HG02884 (cell line): ENCODE measurements around the gene HBA1.
"Not testable (repeated sequence)": the region's sequence is repeated elsewhere in the genome, so short reads cannot be mapped to it uniquely, and the experiment has no call there.

ENCODE experiments used
- ATAC-seq: cut with Tn5 transposase; IDR thresholded peaks from one replicate; pipeline ENCODE4 v1.9.1; 2021; ENCODE audit warnings: mild to moderate bottlenecking, moderate library complexity; ENCODE audit not compliant: unreplicated experiment

The HBA1 gene

DNA sequence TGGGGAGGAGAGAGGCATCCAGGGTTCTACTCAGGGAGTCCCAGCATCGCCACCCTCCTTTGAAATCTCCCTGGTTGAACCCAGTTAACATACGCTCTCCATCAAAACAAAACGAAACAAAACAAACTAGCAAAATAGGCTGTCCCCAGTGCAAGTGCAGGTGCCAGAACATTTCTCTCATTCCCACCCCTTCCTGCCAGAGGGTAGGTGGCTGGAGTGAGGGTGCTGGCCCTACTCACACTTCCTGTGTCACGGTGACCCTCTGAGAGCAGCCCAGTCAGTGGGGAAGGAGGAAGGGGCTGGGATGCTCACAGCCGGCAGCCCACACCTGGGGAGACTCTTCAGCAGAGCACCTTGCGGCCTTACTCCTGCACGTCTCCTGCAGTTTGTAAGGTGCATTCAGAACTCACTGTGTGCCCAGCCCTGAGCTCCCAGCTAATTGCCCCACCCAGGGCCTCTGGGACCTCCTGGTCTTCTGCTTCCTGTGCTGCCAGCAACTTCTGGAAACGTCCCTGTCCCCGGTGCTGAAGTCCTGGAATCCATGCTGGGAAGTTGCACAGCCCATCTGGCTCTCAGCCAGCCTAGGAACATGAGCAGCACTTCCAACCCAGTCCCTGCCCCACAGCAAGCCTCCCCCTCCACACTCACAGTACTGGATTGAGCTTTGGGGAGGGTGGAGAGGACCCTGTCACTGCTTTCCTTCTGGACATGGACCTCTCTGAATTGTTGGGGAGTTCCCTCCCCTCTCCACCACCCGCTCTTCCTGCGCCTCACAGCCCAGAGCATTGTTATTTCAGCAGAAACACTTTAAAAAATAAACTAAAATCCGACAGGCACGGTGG lies 2.3 kb upstream of the HBA1 start:
- ATAC-seq, result not testable (repeated sequence)

GRCh38 chr16:175011-175949 lies 1.2 kb upstream of the HBA1 start:
- no peak for ATAC-seq

DNA sequence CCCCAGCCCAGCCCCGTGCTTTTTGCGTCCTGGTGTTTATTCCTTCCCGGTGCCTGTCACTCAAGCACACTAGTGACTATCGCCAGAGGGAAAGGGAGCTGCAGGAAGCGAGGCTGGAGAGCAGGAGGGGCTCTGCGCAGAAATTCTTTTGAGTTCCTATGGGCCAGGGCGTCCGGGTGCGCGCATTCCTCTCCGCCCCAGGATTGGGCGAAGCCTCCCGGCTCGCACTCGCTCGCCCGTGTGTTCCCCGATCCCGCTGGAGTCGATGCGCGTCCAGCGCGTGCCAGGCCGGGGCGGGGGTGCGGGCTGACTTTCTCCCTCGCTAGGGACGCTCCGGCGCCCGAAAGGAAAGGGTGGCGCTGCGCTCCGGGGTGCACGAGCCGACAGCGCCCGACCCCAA lies 474 bp upstream of the HBA1 start:
- not testable (repeated sequence) for ATAC-seq

GRCh38 chr16:177394-177822 lies 928 bp downstream of the HBA1 start:
- no peak for ATAC-seq

- no peak for ATAC-seq
Observed at GRCh38 chr16:177981-178667, 1.6 kb downstream of the HBA1 start.

- no peak for ATAC-seq
Observed at GRCh38 chr16:178668-179015, 2.2 kb downstream of the HBA1 start.

GRCh38 chr16:179211-180092 lies 3.0 kb downstream of the HBA1 start:
- no peak for ATAC-seq

DNA sequence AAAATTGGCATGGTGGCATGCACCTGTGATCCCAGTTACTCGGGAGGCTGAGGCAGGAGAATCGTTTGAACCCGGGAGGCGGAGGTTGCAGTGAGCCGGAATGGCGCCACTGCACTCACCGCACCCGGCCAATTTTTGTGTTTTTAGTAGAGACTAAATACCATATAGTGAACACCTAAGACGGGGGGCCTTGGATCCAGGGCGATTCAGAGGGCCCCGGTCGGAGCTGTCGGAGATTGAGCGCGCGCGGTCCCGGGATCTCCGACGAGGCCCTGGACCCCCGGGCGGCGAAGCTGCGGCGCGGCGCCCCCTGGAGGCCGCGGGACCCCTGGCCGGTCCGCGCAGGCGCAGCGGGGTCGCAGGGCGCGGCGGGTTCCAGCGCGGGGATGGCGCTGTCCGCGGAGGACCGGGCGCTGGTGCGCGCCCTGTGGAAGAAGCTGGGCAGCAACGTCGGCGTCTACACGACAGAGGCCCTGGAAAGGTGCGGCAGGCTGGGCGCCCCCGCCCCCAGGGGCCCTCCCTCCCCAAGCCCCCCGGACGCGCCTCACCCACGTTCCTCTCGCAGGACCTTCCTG lies 3.7 kb downstream of the HBA1 start, which contains the start of gene HBQ1:
Gene HBQ1, plus strand, starts transcription at position 359 of the 575 bp plus-strand sequence. Its CDS starts 28 bp downstream, at position 387.
- ATAC-seq, result no peak

GRCh38 chr16:180681-181564 lies 4.4 kb downstream of the HBA1 start:
- no peak for ATAC-seq

DNA sequence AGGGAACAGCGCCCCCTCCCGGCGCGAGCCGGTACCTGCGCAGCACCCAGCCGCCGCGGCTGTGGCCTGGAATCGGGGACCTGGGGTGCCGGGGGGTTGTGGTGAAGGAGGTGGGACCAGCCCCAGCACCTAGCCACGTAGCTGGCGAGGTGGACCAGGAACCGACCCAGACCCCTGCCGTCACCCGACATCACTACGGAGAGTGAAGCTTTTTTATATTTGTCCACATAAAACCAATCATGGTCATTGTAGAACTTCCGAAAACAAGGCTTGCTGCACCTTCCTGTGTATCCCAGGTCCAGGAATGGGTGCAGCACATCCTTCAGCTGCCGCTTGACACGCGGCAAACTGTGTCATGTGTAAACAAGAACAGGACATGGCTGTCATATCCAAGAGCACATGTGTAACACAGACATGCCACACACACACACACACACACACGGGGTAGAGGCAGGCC lies 5.1 kb downstream of the HBA1 start:
- no peak for ATAC-seq

DNA sequence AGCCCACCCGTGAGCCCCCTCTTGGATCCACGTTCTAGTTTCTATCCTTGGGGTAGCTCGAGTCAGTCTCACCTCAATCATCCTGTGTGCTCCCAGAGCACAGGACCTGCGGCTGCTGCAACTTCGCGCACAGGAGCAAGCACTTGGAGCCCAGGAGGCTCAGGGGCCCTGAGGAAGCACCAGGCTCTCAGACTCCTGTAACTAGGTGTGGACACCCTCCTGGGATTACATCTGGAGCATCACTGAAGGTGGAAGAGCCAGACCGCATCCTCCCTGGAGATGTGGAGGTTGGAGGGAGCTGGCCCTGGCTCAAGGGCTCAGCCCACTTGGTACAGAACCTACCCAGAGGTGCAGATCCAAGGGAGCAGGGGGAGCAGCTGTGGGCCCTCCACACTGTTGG lies 6.5 kb downstream of the HBA1 start:
- ATAC-seq, result no peak

DNA sequence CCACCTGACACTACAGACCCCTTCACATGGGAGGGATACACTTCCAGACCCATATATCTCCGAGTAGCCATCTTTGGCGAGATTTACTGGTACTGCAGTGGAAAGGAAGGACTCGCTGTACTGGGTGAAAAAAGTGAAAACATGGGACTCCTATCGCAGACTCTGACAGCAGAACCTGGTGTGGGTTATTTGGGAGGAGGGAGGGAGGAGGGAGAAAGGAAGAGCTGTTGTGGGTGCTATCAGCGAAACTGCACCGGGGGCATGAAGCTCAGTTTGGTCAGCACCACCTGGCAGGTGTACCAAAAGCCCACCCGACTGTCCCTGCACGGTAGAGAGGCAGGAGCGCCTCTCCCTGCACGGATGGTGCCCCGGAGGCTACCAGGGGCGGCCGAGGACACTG lies 8.7 kb downstream of the HBA1 start:
- no peak for ATAC-seq

DNA sequence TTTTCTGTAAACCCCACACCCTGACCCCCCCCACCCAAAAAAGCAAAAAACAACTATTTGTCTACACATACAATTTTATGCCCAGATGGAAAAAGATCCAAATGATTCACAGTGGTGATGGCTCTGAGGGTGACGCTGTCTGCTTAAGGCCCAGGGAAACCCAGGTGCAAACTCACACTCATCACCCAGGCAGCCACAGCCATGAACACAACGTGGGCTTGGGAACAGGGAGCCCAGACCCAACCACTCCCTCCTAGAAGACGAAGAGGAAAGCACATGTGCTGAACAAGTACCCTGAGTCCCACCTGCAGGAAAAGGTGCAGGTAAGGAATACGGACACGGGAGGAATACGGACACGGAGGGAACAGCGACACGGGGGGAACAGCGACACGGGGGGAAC lies 9.2 kb downstream of the HBA1 start:
- ATAC-seq, result no peak

DNA sequence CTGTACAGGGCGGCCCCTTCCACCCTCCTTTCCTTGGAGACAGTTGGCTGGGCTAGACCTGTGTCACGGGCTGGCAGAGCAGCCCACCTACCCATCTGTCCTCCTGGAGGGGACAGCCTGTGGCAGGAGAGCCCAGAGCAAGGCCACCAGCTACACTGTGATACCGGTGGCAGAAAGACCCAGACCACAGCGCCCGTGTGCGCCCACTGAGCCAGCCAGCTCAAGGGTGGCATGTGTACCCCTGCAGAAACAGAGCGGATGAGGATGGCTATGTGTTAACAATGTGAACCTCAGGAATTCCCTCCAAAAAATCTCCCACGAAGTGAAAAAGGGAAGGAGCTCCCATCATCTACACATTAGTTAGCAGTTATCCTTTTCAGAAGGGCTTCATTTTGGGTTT lies 10.8 kb downstream of the HBA1 start:
- no peak for ATAC-seq

- no peak for ATAC-seq
Observed at GRCh38 chr16:188674-189073, 12.2 kb downstream of the HBA1 start.

DNA sequence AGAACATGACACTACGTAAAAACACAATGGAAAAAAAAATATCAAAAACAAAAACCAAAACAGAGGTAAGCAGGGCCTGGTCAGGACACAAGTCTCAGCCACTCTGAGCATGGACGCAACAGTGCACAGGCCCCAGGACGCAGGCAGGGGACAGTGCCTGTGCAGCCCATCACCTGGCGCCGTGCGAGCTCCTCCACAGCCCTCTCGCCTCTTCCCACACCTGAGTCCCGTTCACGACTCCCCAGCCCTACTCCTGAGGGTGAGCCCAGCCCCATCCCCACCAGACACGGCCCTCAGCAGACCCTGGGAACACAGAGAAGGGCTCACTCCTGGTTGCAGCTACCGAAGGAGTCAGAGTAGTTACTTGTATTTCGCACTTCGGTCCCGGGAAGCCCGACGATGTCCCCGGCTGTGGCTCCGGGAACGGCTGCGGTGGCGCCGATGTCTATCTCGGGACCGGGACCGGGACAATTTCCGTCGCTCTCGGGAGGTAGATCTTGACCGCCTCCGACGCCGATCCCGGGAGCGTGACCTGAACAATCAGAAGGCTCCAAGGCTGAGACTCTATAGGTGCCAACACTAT lies 13.2 kb downstream of the HBA1 start:
- no peak for ATAC-seq

DNA sequence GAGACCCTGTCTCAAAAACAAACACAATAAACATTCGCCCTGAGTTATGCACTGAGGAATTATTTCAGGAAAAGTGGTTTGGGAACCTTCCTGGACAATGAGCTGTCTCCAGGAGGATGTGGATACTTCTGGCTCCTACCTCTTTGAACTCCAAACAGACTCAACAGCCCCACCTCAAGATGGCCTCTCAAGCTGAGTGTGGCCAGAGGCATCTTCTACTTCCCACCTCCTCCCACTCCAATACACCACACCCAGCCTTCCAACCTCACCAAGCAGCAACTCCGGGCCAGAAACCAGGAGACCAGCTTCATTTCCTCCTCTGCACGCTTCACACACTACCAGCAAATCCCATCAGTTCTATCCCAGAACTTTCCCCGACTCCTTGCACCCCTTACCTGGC lies 15.4 kb downstream of the HBA1 start:
- ATAC-seq, result no peak

GRCh38 chr16:192686-193085 lies 16.2 kb downstream of the HBA1 start:
- ATAC-seq, result no peak
